ENCODE data around the gene KCNH2.
"Not testable (repeated sequence)": the region's sequence is repeated elsewhere in the genome, so short reads cannot be mapped to it uniquely, and the experiment has no call there.

Gene KCNH2

GRCh38 chr7:150978126-150978789 lies at the start of gene KCNH2 (continued):
- no peak for TF ChIP-seq ZBTB7A (tag by site-specific recombination; IDR thresholded peaks at IDR 0.05; ENCODE audit: low read depth)
- peak; percentile 16; the same call in 1 of the 2 replicates for TF ChIP-seq ZBTB20 (tag by site-specific recombination; IDR thresholded peaks at IDR 0.05)
- TF ChIP-seq, protein P1, sequence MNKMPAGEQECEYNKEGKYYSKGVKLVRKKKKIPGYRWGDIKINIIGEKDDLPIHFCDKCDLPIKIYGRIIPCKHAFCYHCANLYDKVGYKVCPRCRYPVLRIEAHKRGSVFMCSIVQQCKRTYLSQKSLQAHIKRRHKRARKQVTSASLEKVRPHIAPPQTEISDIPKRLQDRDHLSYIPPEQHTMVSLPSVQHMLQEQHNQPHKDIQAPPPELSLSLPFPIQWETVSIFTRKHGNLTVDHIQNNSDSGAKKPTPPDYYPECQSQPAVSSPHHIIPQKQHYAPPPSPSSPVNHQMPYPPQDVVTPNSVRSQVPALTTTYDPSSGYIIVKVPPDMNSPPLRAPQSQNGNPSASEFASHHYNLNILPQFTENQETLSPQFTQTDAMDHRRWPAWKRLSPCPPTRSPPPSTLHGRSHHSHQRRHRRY (tag by site-specific recombination; IDR thresholded peaks at IDR 0.05): no peak
- no peak for TF ChIP-seq ZNF223 (tag by site-specific recombination; IDR thresholded peaks at IDR 0.05)
- no peak for TF ChIP-seq ZNF76 (tag by site-specific recombination; IDR thresholded peaks at IDR 0.05; ENCODE audit: borderline replicate concordance, low read depth)
- TF ChIP-seq ZNF792 (tag by site-specific recombination; IDR thresholded peaks at IDR 0.05): no peak
- TF ChIP-seq ZNF10 (tag by site-specific recombination; IDR thresholded peaks at IDR 0.05): no peak
- TF ChIP-seq, protein P2, sequence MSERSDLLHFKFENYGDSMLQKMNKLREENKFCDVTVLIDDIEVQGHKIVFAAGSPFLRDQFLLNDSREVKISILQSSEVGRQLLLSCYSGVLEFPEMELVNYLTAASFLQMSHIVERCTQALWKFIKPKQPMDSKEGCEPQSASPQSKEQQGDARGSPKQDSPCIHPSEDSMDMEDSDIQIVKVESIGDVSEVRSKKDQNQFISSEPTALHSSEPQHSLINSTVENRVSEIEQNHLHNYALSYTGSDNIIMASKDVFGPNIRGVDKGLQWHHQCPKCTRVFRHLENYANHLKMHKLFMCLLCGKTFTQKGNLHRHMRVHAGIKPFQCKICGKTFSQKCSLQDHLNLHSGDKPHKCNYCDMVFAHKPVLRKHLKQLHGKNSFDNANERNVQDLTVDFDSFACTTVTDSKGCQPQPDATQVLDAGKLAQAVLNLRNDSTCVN (tag by site-specific recombination; optimal IDR thresholded peaks at IDR 0.05): peak; percentile 66
- no peak for TF ChIP-seq KLF9 (tag by site-specific recombination; IDR thresholded peaks at IDR 0.05; ENCODE audit: low read depth)
- no peak for TF ChIP-seq BCL11A (tag by site-specific recombination; IDR thresholded peaks at IDR 0.05; ENCODE audit: low read depth)
- TF ChIP-seq ZNF26 (tag by site-specific recombination; IDR thresholded peaks at IDR 0.05): no peak
- TF ChIP-seq ZBTB17 (tag by site-specific recombination; IDR thresholded peaks at IDR 0.05): peak; percentile 69
- TF ChIP-seq ZFHX2 (tag by site-specific recombination; conservative IDR thresholded peaks at IDR 0.05): peak; percentile 18; the same call in 1 of the 2 replicates
- TF ChIP-seq ZNF341 (tag by site-specific recombination; IDR thresholded peaks at IDR 0.05; ENCODE audit: low read depth): peak; percentile 27; the same call in 1 of the 2 replicates

DNA sequence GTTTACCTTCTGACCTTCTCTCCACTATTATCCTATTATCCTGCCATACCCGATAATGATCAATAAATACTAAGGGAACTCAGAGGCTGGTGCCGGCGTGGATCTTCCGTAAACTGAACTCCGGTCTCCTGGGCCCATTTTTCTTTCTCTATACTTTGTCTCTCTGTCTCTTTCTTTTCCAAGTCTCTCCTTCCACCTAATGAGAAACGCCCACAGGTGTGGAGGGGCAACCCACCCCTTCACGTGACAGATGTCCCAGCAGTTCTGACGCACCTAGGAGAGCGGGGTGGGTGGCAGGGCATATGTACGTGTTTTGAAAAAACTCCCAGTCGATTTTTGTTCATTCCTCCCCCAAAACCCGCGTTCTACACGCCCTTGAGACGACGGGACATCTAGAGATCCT lies 49.6 kb upstream of the KCNH2 start:
- CTCF ChIA-PET: interaction anchor here (0.6 to 1.5 kb wide), 7 partner anchors 9 to 95 kb away, joined by 3 to 20 read pairs (median 4); no protein-coding TSS in a partner anchor
- H3K9me3 ChIP-seq (ENCODE audit: control insufficient read depth, insufficient read depth, low read depth, low read length); H3K4me1 ChIP-seq (ENCODE audit: control insufficient read depth, insufficient read depth, low read length); H3K27ac ChIP-seq (ENCODE audit: extremely low read depth, low read depth, low read length): not testable (repeated sequence)
- TF ChIP-seq ZFHX2 (tag by site-specific recombination; conservative IDR thresholded peaks at IDR 0.05): peak; percentile 67
- TF ChIP-seq ZNF777 (tag by site-specific recombination; IDR thresholded peaks at IDR 0.05; ENCODE audit: borderline replicate concordance): peak; percentile 39; the same call in 1 of the 2 replicates
- TF ChIP-seq SCRT2 (tag by site-specific recombination; IDR thresholded peaks at IDR 0.05): peak; percentile 64
- peak; percentile 59; the same call in 1 of the 2 replicates for TF ChIP-seq EGR2 (tag by site-specific recombination; IDR thresholded peaks at IDR 0.05; ENCODE audit: low read depth)
- TF ChIP-seq ZNF501 (tag by site-specific recombination; IDR thresholded peaks at IDR 0.05): peak; percentile 16; the same call in 1 of the 2 replicates
- TF ChIP-seq KLF7 (tag by site-specific recombination; IDR thresholded peaks at IDR 0.05; ENCODE audit: borderline replicate concordance): 0 out of 2 replicates have a peak, but pooled peaks have one; percentile 29
- peak; percentile 11; the same call in 1 of the 2 replicates for TF ChIP-seq ZBTB6 (tag by site-specific recombination; IDR thresholded peaks at IDR 0.05)
- Histone ChIP-seq H3K4me3 (ENCODE audit: low read depth, low read length) (peak overlapping the region; percentile 34), H3K36me3 (ENCODE audit: control insufficient read depth in 2 of 2, insufficient read depth in 1 of 2, low read length in 2 of 2) (peaks cover 0 to 13% of the 10 kb centered on the region in 2 experiments; a peak in 1 of 3 replicates)
- POLR2A ChIA-PET: interaction anchor here (0.6 to 2.4 kb wide), 19 partner anchors 10 to 199 kb away, joined by 3 to 26 read pairs (median 6); partner anchors contain the start of genes ABCF2, AGAP3, CDK5 and FASTK

Measured in HEK293 (cell line).